ENCODE results near the gene NELFE. TPM values are rescaled to one million over a fixed set of nuclear protein-coding genes. Genes with fewer than 3 reads are reported as not detected.

NELFE gene
- total RNA-seq: 125 and 137 TPM in 2 replicates

DNA sequence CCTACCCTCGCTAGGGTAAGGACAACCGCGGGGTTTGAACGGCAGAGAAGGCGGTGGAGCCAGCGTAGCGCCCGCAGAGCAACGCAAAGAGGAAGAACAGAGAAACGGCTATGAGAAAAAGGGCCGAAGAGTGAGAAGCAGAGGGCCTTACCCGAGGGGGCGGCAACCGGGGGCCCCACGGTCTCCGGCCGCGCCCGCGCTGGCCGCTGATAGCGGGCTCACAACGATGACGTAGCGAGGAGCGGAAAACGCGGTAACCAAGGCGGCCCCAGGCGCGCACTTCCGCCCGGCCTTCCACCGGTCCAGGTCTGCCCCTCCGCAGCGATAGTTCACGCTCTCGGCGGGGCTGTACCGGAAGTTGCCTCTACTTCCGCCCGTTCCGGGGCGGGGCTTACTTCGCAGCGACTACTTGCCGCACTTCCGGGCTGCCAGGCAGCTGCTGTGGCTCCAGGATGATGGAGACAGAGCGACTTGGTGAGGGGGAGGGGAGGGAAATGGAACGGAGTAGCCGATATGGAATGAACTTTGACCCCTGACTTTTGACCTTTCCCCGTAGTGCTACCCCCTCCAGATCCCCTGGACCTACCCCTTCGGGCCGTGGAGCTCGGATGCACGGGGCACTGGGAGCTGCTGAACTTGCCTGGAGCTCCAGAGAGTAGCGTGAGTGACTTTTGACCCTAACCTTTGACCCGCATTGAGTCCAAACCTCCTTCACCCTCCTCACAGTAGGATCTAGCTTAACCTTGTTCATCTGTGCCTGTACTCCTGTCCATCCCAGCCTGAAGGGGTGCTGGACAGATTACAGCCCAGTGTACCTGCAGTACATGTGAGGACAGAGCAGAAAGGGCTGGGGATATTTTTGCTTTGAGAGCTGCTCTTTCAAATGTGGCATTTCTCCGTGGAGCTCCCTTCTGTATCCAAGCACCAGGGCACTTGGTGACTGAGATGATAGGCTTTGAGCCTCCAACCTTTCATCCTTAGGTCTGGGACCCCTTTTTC is at the start of gene NELFE, which contains the start of gene SKIC2:
TSS of gene NELFE (minus strand) at position 231 of the 999 bp plus-strand sequence. CDS start 525 bp downstream, outside the sequence.
TSS of gene SKIC2 (plus strand) at position 435 of the 999 bp plus-strand sequence. CDS start at position 453, 18 bp downstream.

DNA sequence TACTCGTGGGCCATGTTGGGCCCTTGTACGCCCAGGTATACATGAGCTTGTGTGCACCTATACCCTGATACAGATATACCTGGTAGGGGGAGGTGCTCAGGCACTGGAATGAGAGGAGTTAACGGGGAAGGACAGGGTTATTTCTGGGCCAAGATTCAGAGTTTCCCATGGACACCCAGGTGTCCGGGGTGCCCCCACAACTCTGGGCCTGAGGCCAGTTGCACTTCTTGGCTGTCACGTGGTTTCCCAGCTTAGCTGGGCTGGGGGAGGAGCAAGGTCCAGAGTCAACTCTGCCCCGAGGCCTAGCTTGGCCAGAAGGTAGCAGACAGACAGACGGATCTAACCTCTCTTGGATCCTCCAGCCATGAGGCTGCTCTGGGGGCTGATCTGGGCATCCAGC is 23.0 kb upstream of the NELFE start, which contains the start of gene C4A:
TSS of gene C4A (plus strand) at position 314 of the 400 bp plus-strand sequence. CDS start at position 365, 51 bp downstream.

DNA sequence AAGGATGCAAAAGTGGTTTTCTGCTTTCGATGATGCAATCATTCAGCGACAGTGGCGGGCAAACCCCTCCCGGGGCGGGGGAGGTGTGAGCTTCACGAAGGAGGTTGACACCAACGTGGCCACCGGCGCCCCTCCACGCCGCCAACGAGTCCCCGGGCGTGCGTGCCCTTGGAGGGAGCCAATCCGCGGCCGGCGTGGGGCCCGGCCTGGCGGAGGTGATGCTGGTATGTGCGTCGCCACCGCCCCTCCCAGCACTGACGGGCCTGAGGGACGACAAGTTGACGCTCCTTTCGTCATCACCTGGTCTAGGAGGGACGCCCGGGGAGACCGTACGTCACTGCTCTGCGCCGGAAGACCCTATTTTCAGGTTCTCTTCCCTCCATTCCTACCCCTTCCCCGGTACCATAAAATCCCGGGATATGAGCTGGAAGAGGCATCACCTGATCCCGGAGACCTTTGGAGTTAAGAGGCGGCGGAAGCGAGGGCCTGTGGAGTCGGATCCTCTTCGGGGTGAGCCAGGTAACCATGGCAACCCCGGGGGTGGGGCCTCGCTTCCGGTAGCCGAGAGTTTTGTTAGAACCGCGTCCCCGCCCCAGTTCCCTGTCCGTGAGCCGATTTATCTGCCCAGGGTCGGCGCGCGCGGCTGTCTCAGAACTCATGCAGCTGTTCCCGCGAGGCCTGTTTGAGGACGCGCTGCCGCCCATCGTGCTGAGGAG is 13.4 kb upstream of the NELFE start, which contains the start of gene DXO:
TSS of gene DXO (minus strand) at position 146 of the 716 bp plus-strand sequence. CDS start 463 bp downstream, outside the sequence.

DNA sequence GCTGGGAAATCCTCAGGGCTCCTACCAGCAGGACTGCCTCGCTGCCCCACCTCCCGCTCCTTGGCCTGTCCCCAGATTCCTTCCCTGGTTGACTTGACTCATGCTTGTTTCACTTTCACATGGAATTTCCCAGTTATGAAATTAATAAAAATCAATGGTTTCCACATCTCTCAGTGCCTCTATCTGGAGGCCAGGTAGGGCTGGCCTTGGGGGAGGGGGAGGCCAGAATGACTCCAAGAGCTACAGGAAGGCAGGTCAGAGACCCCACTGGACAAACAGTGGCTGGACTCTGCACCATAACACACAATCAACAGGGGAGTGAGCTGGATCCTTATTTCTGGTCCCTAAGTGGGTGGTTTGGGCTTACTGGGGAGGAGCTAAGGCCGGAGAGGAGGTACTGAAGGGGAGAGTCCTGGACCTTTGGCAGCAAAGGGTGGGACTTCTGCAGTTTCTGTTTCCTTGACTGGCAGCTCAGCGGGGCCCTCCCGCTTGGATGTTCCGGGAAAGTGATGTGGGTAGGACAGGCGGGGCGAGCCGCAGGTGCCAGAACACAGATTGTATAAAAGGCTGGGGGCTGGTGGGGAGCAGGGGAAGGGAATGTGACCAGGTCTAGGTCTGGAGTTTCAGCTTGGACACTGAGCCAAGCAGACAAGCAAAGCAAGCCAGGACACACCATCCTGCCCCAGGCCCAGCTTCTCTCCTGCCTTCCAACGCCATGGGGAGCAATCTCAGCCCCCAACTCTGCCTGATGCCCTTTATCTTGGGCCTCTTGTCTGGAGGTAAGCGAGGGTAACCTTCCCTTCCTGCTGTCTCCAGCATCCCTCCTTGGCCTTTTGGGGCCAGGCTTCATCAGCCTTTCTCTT is 13.0 kb downstream of the NELFE start, which contains the start of gene CFB:
TSS of gene CFB (plus strand) at position 589 of the 863 bp plus-strand sequence. CDS start at position 716, 127 bp downstream.

DNA sequence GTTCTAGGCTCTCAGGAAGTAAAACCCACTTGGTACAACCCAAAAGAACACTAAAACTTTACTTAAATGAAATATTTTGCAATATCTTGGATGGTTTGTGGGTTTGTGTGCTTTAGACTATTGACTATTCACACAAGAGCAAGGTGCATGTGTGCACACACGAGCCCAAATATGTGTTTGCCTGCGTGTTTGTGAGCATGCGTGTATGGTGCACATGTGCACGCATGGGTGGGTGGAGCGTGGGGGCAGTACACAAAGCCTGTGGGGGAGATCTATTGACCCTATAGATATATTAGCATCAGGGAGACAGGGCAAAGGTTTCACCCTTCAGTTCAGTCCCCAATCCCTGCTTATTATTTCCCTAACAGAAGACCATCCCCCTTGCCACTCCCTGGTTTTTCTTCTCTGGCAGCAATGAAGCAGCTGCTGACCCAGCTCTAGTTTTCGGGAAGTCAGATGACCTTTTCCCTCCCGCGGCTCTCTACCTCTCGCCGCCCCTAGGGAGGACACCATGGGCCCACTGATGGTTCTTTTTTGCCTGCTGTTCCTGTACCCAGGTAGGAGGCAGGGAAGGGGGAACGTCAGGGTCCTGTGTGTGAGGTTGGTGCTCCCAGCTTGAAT is 31.4 kb downstream of the NELFE start, which contains the start of gene C2:
TSS of gene C2 (plus strand) at position 476 of the 621 bp plus-strand sequence. CDS start at position 512, 36 bp downstream.

Small RNA genes lying within 50 kb of the gene (small RNA-seq; reads per million reads assigned to genes)
- not detected for gene AL645922.1 (ENCODE audit: low replicate concordance)

Other genes with a start within 250 kb of the NELFE start
- not detected in 2 replicates for gene LY6G6D, start 243.6 kb downstream of the NELFE start, total RNA-seq
- gene LY6G6C, start 237.2 kb downstream of the NELFE start, total RNA-seq: not detected in 2 replicates
- gene MPIG6B, start 235.6 kb downstream of the NELFE start, total RNA-seq: not detected in 2 replicates
- gene DDAH2, start 229.7 kb downstream of the NELFE start, total RNA-seq: 36.5 and 45.7 TPM in 2 replicates
- 585 and 1,126 TPM in 2 replicates for gene CLIC1, start 222.4 kb downstream of the NELFE start, total RNA-seq
- 7.0 and 26.8 TPM in 2 replicates for gene MSH5, start 219.0 kb downstream of the NELFE start, total RNA-seq
- gene SAPCD1, start 196.3 kb downstream of the NELFE start, total RNA-seq: 0.44 and 1.1 TPM in 2 replicates
- 0.14 and 0.44 TPM in 2 replicates for gene VWA7, start 181.6 kb downstream of the NELFE start, total RNA-seq
- 51.6 and 105 TPM in 2 replicates for gene VARS1, start 163.2 kb downstream of the NELFE start, total RNA-seq
- gene LSM2, start 152.0 kb downstream of the NELFE start, total RNA-seq: 19.9 and 54.0 TPM in 2 replicates
- 0.72 and 0.88 TPM in 2 replicates for gene HSPA1L, start 143.7 kb downstream of the NELFE start, total RNA-seq
- 81.4 and 101 TPM in 2 replicates for gene HSPA1A, start 143.4 kb downstream of the NELFE start, total RNA-seq
- gene HSPA1B, start 131.2 kb downstream of the NELFE start, total RNA-seq: 78.3 and 86.0 TPM in 2 replicates
- gene NEU1, start 96.2 kb downstream of the NELFE start, total RNA-seq: 84.3 and 201 TPM in 2 replicates
- under 0.01 TPM in 1 of 2 replicates, not detected in the other for gene SLC44A4, start 80.0 kb downstream of the NELFE start, total RNA-seq
- 35.0 and 51.1 TPM in 2 replicates for gene EHMT2, start 61.3 kb downstream of the NELFE start, total RNA-seq
- 1.4 and 2.8 TPM in 2 replicates for gene ZBTB12, start 56.9 kb downstream of the NELFE start, total RNA-seq
- 0.29 and 14.2 TPM in 2 replicates for gene C2, start 31.3 kb downstream of the NELFE start, total RNA-seq
- 2.3 and 62.8 TPM in 2 replicates for gene CFB, start 12.9 kb downstream of the NELFE start, total RNA-seq
- gene SKIC2, start 204 bp upstream of the NELFE start, total RNA-seq: 51.0 and 70.0 TPM in 2 replicates
- 17.3 and 31.7 TPM in 2 replicates for gene DXO, start 13.2 kb upstream of the NELFE start, total RNA-seq
- gene C4A, start 23.1 kb upstream of the NELFE start, total RNA-seq: 1.7 and 10.3 TPM in 2 replicates
- gene C4B, start 55.8 kb upstream of the NELFE start, total RNA-seq: 1.4 and 6.3 TPM in 2 replicates
- not detected in 2 replicates for gene CYP21A2, start 79.4 kb upstream of the NELFE start, total RNA-seq
- gene TNXB, start 150.4 kb upstream of the NELFE start, total RNA-seq: 3.0 and 81.8 TPM in 2 replicates
- gene ATF6B, start 169.3 kb upstream of the NELFE start, total RNA-seq: 28.8 and 39.2 TPM in 2 replicates
- 5.9 and 6.4 TPM in 2 replicates for gene FKBPL, start 171.3 kb upstream of the NELFE start, total RNA-seq
- 0.29 and 0.44 TPM in 2 replicates for gene PRRT1, start 193.0 kb upstream of the NELFE start, total RNA-seq
- gene PPT2, start 195.2 kb upstream of the NELFE start, total RNA-seq: 25.8 and 46.8 TPM in 2 replicates
- gene EGFL8, start 205.6 kb upstream of the NELFE start, total RNA-seq: 0.44 and 0.86 TPM in 2 replicates
- gene AGPAT1, start 217.1 kb upstream of the NELFE start, total RNA-seq: 43.3 and 48.4 TPM in 2 replicates
- gene RNF5, start 219.4 kb upstream of the NELFE start, total RNA-seq: 24.3 and 35.6 TPM in 2 replicates
- 0.29 and 0.66 TPM in 2 replicates for gene AGER, start 225.3 kb upstream of the NELFE start, total RNA-seq
- 51.4 and 57.8 TPM in 2 replicates for gene PBX2, start 231.2 kb upstream of the NELFE start, total RNA-seq
- gene GPSM3, start 233.7 kb upstream of the NELFE start, total RNA-seq: 5.5 and 10.9 TPM in 2 replicates